ENCODE data around the gene EML3. TPM values are rescaled to one million over a fixed set of nuclear protein-coding genes. Genes with fewer than 3 reads are reported as not detected.

Gene EML3
- total RNA-seq, 1 experiment from 2014 or later: 19.8 TPM

DNA sequence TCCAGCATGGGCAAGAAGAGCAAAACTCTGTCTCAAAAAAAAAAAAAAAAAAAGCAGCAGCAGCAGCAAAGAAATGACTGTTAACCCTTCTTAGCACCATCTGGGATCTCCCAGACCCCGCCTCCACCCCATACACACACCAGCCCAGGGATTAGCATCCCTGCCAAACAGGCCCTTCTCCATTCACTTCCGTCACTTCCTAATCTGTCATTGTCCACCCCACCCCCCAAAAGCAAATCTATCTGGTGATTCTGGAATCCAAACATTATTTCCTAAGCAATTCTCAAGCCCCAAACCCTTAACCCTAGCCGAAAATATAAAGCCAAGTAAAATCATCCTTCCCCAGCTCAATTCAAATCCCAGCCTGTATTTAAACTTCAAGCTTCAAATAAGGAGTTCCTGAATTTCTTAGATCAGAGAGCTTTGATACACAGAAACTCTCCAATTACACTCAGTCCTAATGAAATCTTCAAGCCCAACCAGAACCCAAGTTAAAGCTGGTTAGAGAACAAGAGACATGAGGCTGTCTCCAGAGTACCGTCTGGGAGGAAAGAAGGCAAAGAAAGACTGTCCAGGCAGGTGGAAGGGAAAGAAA, 60.0 kb downstream of the EML3 start:
- Histone ChIP-seq H3K27me3 (replicated peaks) (no peaks in the 10 kb centered on the region), H3K4me1 (replicated peaks) (peaks cover 84% of the 10 kb centered on the region), H3K9me3 (replicated peaks) (no peaks in the 10 kb centered on the region), H3K36me3 (peaks cover 13% of the 10 kb centered on the region), H3K27ac (peak overlapping the region; percentile 96), H3K4me3 (peak overlapping the region; percentile 10)
- no peak for DNase-seq (ENCODE audit: low read depth in 1 of 2, low spot score in 2 of 2)

Other genes starting within 250 kb of the EML3 start
- not detected in 2 replicates for gene SCGB1A1, start 193.7 kb downstream of the EML3 start, total RNA-seq (2014; rRNA removed; shearing (Covaris generic))
- gene AHNAK, start 66.0 kb downstream of the EML3 start, total RNA-seq (2014; rRNA removed; shearing (Covaris generic)): 306 and 345 TPM in 2 replicates
- 1,705 and 1,743 TPM in 2 replicates for gene EEF1G, start 38.9 kb downstream of the EML3 start, total RNA-seq (2014; rRNA removed; shearing (Covaris generic))
- gene TUT1, start 21.3 kb downstream of the EML3 start, total RNA-seq (2014; rRNA removed; shearing (Covaris generic)): 8.5 and 10.1 TPM in 2 replicates
- gene MTA2, start 10.9 kb downstream of the EML3 start, total RNA-seq (2014; rRNA removed; shearing (Covaris generic)): 128 and 214 TPM in 2 replicates
- 3.1 and 10.4 TPM in 2 replicates for gene ROM1, start 482 bp upstream of the EML3 start, total RNA-seq (2014; rRNA removed; shearing (Covaris generic))
- gene B3GAT3, start 9.2 kb upstream of the EML3 start, total RNA-seq (2014; rRNA removed; shearing (Covaris generic)): 82.5 and 145 TPM in 2 replicates
- 356 and 500 TPM in 2 replicates for gene GANAB, start 33.8 kb upstream of the EML3 start, total RNA-seq (2014; rRNA removed; shearing (Covaris generic))
- 26.6 and 26.8 TPM in 2 replicates for gene INTS5, start 40.5 kb upstream of the EML3 start, total RNA-seq (2014; rRNA removed; shearing (Covaris generic))
- gene C11orf98, start 52.4 kb upstream of the EML3 start, total RNA-seq (2014; rRNA removed; shearing (Covaris generic)): 103 and 121 TPM in 2 replicates
- 9.8 and 15.7 TPM in 2 replicates for gene CSKMT, start 52.5 kb upstream of the EML3 start, total RNA-seq (2014; rRNA removed; shearing (Covaris generic))
- gene UQCC3, start 58.9 kb upstream of the EML3 start, total RNA-seq (2014; rRNA removed; shearing (Covaris generic)): 14.9 and 30.6 TPM in 2 replicates
- 2.1 and 10.1 TPM in 2 replicates for gene LBHD1, start 59.5 kb upstream of the EML3 start, total RNA-seq (2014; rRNA removed; shearing (Covaris generic))
- gene UBXN1, start 66.3 kb upstream of the EML3 start, total RNA-seq (2014; rRNA removed; shearing (Covaris generic)): 162 and 208 TPM in 2 replicates
- gene LRRN4CL, start 76.8 kb upstream of the EML3 start, total RNA-seq (2014; rRNA removed; shearing (Covaris generic)): 0.55 and 0.85 TPM in 2 replicates
- gene BSCL2, start 94.6 kb upstream of the EML3 start, total RNA-seq (2014; rRNA removed; shearing (Covaris generic)): 51.4 and 138 TPM in 2 replicates
- not detected in 2 replicates for gene GNG3, start 94.9 kb upstream of the EML3 start, total RNA-seq (2014; rRNA removed; shearing (Covaris generic))
- gene HNRNPUL2, start 114.7 kb upstream of the EML3 start, total RNA-seq (2014; rRNA removed; shearing (Covaris generic)): 9.8 and 18.6 TPM in 2 replicates
- gene TTC9C, start 115.7 kb upstream of the EML3 start, total RNA-seq (2014; rRNA removed; shearing (Covaris generic)): 47.6 and 51.3 TPM in 2 replicates
- 8.3 and 10.8 TPM in 2 replicates for gene ZBTB3, start 141.4 kb upstream of the EML3 start, total RNA-seq (2014; rRNA removed; shearing (Covaris generic))
- gene POLR2G, start 148.8 kb upstream of the EML3 start, total RNA-seq (2014; rRNA removed; shearing (Covaris generic)): 224 and 259 TPM in 2 replicates
- 19.7 and 28.9 TPM in 2 replicates for gene TAF6L, start 158.6 kb upstream of the EML3 start, total RNA-seq (2014; rRNA removed; shearing (Covaris generic))
- 92.8 and 131 TPM in 2 replicates for gene TMEM179B, start 174.6 kb upstream of the EML3 start, total RNA-seq (2014; rRNA removed; shearing (Covaris generic))
- gene TMEM223, start 179.2 kb upstream of the EML3 start, total RNA-seq (2014; rRNA removed; shearing (Covaris generic)): 39.7 and 42.4 TPM in 2 replicates
- gene NXF1, start 192.7 kb upstream of the EML3 start, total RNA-seq (2014; rRNA removed; shearing (Covaris generic)): 33.6 and 33.8 TPM in 2 replicates
- gene STX5, start 219.3 kb upstream of the EML3 start, total RNA-seq (2014; rRNA removed; shearing (Covaris generic)): 45.7 and 45.8 TPM in 2 replicates
- gene TEX54, start 220.1 kb upstream of the EML3 start, total RNA-seq (2014; rRNA removed; shearing (Covaris generic)): not detected in 2 replicates
- gene WDR74, start 226.8 kb upstream of the EML3 start, total RNA-seq (2014; rRNA removed; shearing (Covaris generic)): 97.4 and 102 TPM in 2 replicates